Immature natural killer cell (primary cell): ENCODE results near the gene PRDX2. TPM values are rescaled to one million over a fixed set of nuclear protein-coding genes. Genes with fewer than 3 reads are reported as not detected.
"Not testable (repeated sequence)": the region's sequence is repeated elsewhere in the genome, so short reads cannot be mapped to it uniquely, and the experiment has no call there.

Source experiments
- DNase-seq, 3 donors: peaks; one replicate each; pipeline ENCODE4 v3.0.0; 2022; ENCODE audit warnings: mixed read lengths in 1 of 3
- H3K27ac Mint-ChIP-seq, 6 donors: one replicate each; pipeline ENCODE4 v1.8.0; 2020; ENCODE audit warnings: mixed read lengths in 6 of 6, mild to moderate bottlenecking in 5 of 6, inconsistent platforms in 4 of 6, moderate library complexity in 3 of 6
- H3K27me3 Mint-ChIP-seq, 3 donors: one replicate each; pipeline ENCODE4 v1.8.0; 2020 to 2021; ENCODE audit warnings: low read depth in 3 of 3, mild to moderate bottlenecking in 3 of 3, mixed read lengths in 3 of 3, moderate library complexity in 3 of 3, inconsistent platforms in 1 of 3
- H3K36me3 Mint-ChIP-seq, 3 donors: one replicate each; pipeline ENCODE4 v1.8.0; 2020; ENCODE audit warnings: mixed read lengths in 3 of 3, inconsistent platforms in 2 of 3, mild to moderate bottlenecking in 2 of 3
- H3K4me1 Mint-ChIP-seq, 2 donors: one replicate each; pipeline ENCODE4 v1.8.0; 2020; ENCODE audit warnings: inconsistent platforms in 2 of 2, mild to moderate bottlenecking in 2 of 2, mixed read lengths in 2 of 2, moderate library complexity in 1 of 2
- H3K4me3 Mint-ChIP-seq, 5 donors: one replicate each; pipeline ENCODE4 v1.8.0; 2020; ENCODE audit warnings: mild to moderate bottlenecking in 5 of 5, mixed read lengths in 5 of 5, inconsistent platforms in 3 of 5, moderate library complexity in 3 of 5
- H3K9me3 Mint-ChIP-seq, 6 donors: one replicate each; pipeline ENCODE4 v1.8.0; 2020; ENCODE audit warnings: mild to moderate bottlenecking in 6 of 6, mixed read lengths in 6 of 6, inconsistent platforms in 4 of 6, moderate library complexity in 3 of 6
- polyA plus RNA-seq, 3 donors: library from polyadenylated mRNA; unstranded; fragments of 300-500 nt; fragmentation: Illumina TruSeq; gene quantifications; one replicate each; pipeline ENCODE4 v1.2.3, GENCODE V29; 2021

Gene PRDX2
- polyA plus RNA-seq, 3 donors from 2014 or later = 157 to 165 (median 159) TPM

GRCh38 chr19:12837225-12837624, 35.6 kb upstream of the PRDX2 start:
- no peak overlapping the region for H3K27ac Mint-ChIP-seq
- H3K27me3 Mint-ChIP-seq = peaks cover 37 to 59% (median 42%) of the 10 kb centered on the region in 3 donors
- peaks cover 0 to 2% (median 0%) of the 10 kb centered on the region in 6 donors for H3K9me3 Mint-ChIP-seq
- DNase-seq = no peak
- peaks cover 0 to 5% (median 0%) of the 10 kb centered on the region in 3 donors for H3K36me3 Mint-ChIP-seq
- peak overlapping the region in 4 of 5 donors; percentile 6 to 50 (median 19) for H3K4me3 Mint-ChIP-seq
- H3K4me1 Mint-ChIP-seq = peaks cover 49 to 51% of the 10 kb centered on the region in 2 donors

DNA sequence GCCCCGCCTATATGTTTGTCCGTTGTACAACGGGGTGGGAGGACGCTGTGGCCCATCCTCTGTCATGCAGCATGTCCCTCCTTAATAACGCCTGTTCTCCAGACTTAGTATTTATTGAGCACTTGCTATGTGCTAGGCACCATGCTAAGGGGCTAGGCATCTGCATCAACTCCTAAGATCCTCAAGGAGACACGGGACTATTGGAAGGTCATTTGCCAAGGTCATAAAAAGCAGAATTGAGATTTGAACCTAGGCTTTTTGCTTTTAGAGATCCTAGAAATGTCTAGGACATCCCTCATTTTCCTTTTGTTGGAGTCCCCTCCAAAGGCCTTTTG, 34.9 kb upstream of the PRDX2 start:
- DNase-seq = no peak
- H3K27me3 Mint-ChIP-seq = peaks cover 38 to 61% (median 44%) of the 10 kb centered on the region in 3 donors
- H3K4me3 Mint-ChIP-seq = peak overlapping the region in 2 of 5 donors; percentile 6 to 58
- peaks cover 55 to 56% of the 10 kb centered on the region in 2 donors for H3K4me1 Mint-ChIP-seq
- H3K9me3 Mint-ChIP-seq = peaks cover 0 to 4% (median 0%) of the 10 kb centered on the region in 6 donors
- peaks cover 0 to 3% (median 0%) of the 10 kb centered on the region in 3 donors for H3K36me3 Mint-ChIP-seq
- H3K27ac Mint-ChIP-seq = no peak overlapping the region

GRCh38 chr19:12834976-12835757, 33.6 kb upstream of the PRDX2 start:
- Mint-ChIP-seq H3K4me1 (peaks cover 43% of the 10 kb centered on the region in 2 donors), H3K36me3 (no peaks in the 10 kb centered on the region), H3K27ac (no peak overlapping the region), H3K9me3 (peaks cover 0 to 4% (median 0%) of the 10 kb centered on the region in 6 donors), H3K4me3 (peak overlapping the region; percentile 59 to 70 (median 64)), H3K27me3 (peaks cover 36 to 65% (median 41%) of the 10 kb centered on the region in 3 donors)
- no peak for DNase-seq

GRCh38 chr19:12834566-12834943, 33.0 kb upstream of the PRDX2 start, which contains the start of gene RTBDN:
RTBDN (minus strand) TSS chr19:12834579; CDS start chr19:12829979, 4,600 bp downstream.
- peaks cover 0 to 4% (median 0%) of the 10 kb centered on the region in 6 donors for H3K9me3 Mint-ChIP-seq
- peaks cover 37 to 40% of the 10 kb centered on the region in 2 donors for H3K4me1 Mint-ChIP-seq
- H3K4me3 Mint-ChIP-seq = peak within 1 kb of the TSS; percentile 59 to 75 (median 70)
- no peaks in the 10 kb centered on the region for H3K36me3 Mint-ChIP-seq
- H3K27ac Mint-ChIP-seq = peak within 1 kb of the TSS in 4 of 6 donors; percentile 8 to 57 (median 22)
- DNase-seq = no peak
- peaks cover 36 to 64% (median 42%) of the 10 kb centered on the region in 3 donors for H3K27me3 Mint-ChIP-seq

- peak overlapping the region in 2 of 6 donors; percentile 8 to 57 for H3K27ac Mint-ChIP-seq
Observed at GRCh38 chr19:12833738-12834565, 32.4 kb upstream of the PRDX2 start.

GRCh38 chr19:12833418-12833737, 31.8 kb upstream of the PRDX2 start:
- no peaks in the 10 kb centered on the region for H3K36me3 Mint-ChIP-seq
- no peak for DNase-seq
- H3K9me3 Mint-ChIP-seq = peaks cover 0 to 4% (median 0%) of the 10 kb centered on the region in 6 donors
- H3K4me3 Mint-ChIP-seq = peak overlapping the region; percentile 58 to 75 (median 65)
- peaks cover 42 to 66% (median 48%) of the 10 kb centered on the region in 3 donors for H3K27me3 Mint-ChIP-seq
- peaks cover 27 to 33% of the 10 kb centered on the region in 2 donors for H3K4me1 Mint-ChIP-seq
- H3K27ac Mint-ChIP-seq = peak overlapping the region in 2 of 6 donors; percentile 19 to 24

More at GRCh38 chr19:12833738-12834565, 32.4 kb upstream of the PRDX2 start:
- peaks cover 0 to 4% (median 0%) of the 10 kb centered on the region in 6 donors for H3K9me3 Mint-ChIP-seq
- H3K4me1 Mint-ChIP-seq = peaks cover 31 to 35% of the 10 kb centered on the region in 2 donors
- H3K27me3 Mint-ChIP-seq = peaks cover 37 to 64% (median 44%) of the 10 kb centered on the region in 3 donors
- H3K36me3 Mint-ChIP-seq = no peaks in the 10 kb centered on the region
- DNase-seq = peak; percentile 38 to 49 (median 40)
- peak overlapping the region; percentile 59 to 70 (median 64) for H3K4me3 Mint-ChIP-seq

- no peak overlapping the region for H3K27ac Mint-ChIP-seq
- no peak overlapping the region for H3K4me3 Mint-ChIP-seq
- H3K9me3 Mint-ChIP-seq = peaks cover 0 to 4% (median 0%) of the 10 kb centered on the region in 6 donors
- H3K4me1 Mint-ChIP-seq = peaks cover 24 to 25% of the 10 kb centered on the region in 2 donors
- H3K36me3 Mint-ChIP-seq = no peaks in the 10 kb centered on the region
- DNase-seq = no peak
- peaks cover 30 to 56% (median 32%) of the 10 kb centered on the region in 3 donors for H3K27me3 Mint-ChIP-seq
Observed at GRCh38 chr19:12828494-12828893, 26.9 kb upstream of the PRDX2 start.

DNA sequence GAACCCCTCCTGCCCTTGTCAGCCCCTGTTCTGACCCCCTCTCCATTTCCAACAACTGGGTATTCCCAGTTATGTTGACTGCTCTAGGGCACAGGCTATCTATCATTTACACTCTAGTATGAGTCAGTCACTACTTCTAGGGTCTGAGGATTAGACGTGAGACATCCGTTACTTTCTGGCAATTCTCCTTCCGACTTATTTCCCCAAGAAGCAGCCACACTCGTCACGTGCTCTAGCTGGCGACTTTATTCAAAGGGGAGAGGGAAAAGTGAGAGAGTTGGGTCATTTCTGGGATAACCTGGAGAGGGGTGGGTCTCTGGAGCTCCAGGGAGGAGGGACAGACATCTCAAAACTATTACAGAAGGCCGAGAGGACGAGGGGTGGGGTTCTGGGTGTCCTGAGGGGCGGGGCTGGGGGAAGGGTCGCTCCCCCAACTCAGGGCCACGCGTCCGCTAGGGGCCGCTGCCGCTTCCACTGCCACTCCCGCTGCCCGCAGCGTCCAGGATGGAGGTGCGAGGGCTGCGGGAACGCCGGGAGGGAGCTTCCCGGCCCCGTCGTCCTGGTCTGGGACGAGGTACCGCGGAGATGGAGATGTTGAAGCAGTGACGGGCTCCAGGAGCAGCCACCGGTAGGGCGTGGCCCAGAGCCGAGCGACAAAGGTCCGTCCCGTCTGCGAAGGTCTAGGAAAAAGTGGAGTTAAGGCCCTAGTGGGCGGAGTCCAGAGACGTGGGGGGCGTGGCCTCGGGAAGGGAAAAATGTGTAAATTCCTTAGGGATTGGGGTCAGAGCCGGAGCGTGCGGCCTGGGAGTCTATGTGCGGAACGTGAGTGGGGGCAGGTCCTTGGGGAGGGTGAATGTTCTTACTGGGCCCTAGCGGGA, 23.9 kb upstream of the PRDX2 start:
- no peaks in the 10 kb centered on the region for H3K9me3 Mint-ChIP-seq
- peaks cover 18 to 28% (median 18%) of the 10 kb centered on the region in 3 donors for H3K27me3 Mint-ChIP-seq
- no peak for DNase-seq
- H3K4me3 Mint-ChIP-seq = no peak overlapping the region
- no peaks in the 10 kb centered on the region for H3K36me3 Mint-ChIP-seq
- no peak overlapping the region for H3K27ac Mint-ChIP-seq
- peaks cover 4 to 7% of the 10 kb centered on the region in 2 donors for H3K4me1 Mint-ChIP-seq

- DNase-seq = no peak
- no peaks in the 10 kb centered on the region for H3K36me3 Mint-ChIP-seq
- no peak overlapping the region for H3K4me3 Mint-ChIP-seq
- H3K27me3 Mint-ChIP-seq = peaks cover 0 to 7% (median 5%) of the 10 kb centered on the region in 3 donors
- H3K9me3 Mint-ChIP-seq = no peaks in the 10 kb centered on the region
- H3K27ac Mint-ChIP-seq = no peak overlapping the region
- H3K4me1 Mint-ChIP-seq = peaks cover 4 to 7% of the 10 kb centered on the region in 2 donors
Observed at GRCh38 chr19:12821761-12822160, 20.2 kb upstream of the PRDX2 start.

- H3K4me1 Mint-ChIP-seq, H3K27ac Mint-ChIP-seq, H3K27me3 Mint-ChIP-seq, H3K36me3 Mint-ChIP-seq, DNase-seq, H3K9me3 Mint-ChIP-seq, H3K4me3 Mint-ChIP-seq: not testable (repeated sequence)
Observed at GRCh38 chr19:12817810-12818209, 16.2 kb upstream of the PRDX2 start.

DNA sequence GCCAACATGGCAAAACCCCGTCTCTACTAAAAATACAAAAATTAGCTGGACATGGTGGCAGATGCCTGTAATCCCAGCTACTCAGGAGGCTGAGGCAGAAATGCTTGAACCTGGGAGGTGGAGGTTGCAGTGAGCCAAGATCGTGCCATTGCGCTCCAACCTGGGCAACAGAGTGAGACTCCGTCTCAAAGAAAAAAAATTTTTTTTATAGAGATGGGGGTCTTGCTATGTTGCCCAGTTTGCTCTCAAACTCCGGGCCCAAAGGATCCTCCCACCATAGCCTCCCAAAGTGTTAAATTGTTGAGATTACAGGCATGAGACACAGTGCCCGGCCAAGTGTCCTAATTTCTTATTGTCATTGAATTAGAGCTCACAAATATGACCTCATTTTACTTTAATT, 15.6 kb upstream of the PRDX2 start:
- not testable (repeated sequence) for H3K4me1 Mint-ChIP-seq

GRCh38 chr19:12815088-12815487, 13.5 kb upstream of the PRDX2 start:
- peaks cover 0 to 1% (median 0%) of the 10 kb centered on the region in 3 donors for H3K27me3 Mint-ChIP-seq
- H3K27ac Mint-ChIP-seq = no peak overlapping the region
- H3K36me3 Mint-ChIP-seq = peaks cover 0 to 9% (median 0%) of the 10 kb centered on the region in 3 donors
- no peak overlapping the region for H3K4me3 Mint-ChIP-seq
- DNase-seq = no peak
- no peaks in the 10 kb centered on the region for H3K4me1 Mint-ChIP-seq
- no peaks in the 10 kb centered on the region for H3K9me3 Mint-ChIP-seq

More for the DNA sequence above, 15.6 kb upstream of the PRDX2 start:
- H3K36me3 Mint-ChIP-seq, H3K27ac Mint-ChIP-seq, H3K4me3 Mint-ChIP-seq, H3K27me3 Mint-ChIP-seq, DNase-seq, H3K9me3 Mint-ChIP-seq: not testable (repeated sequence)
